ENCODE measurements around the gene TBCCD1. TPM values are rescaled to one million over a fixed set of nuclear protein-coding genes. Genes with fewer than 3 reads are reported as not detected.

The TBCCD1 gene
- total and polyA plus RNA-seq, 12 donors: 3.3 to 21.0 (median 9.4) TPM

- intact Hi-C loops (cut with DNase I): no loop called here
- TF ChIP-seq CTCF (IDR thresholded peaks at IDR 0.05): no peak
- no peak for TF ChIP-seq POLR2A (IDR thresholded peaks at IDR 0.05)
- Histone ChIP-seq H3K9me3 (replicated peaks in 1 of 3) (no peaks in the 10 kb centered on the region), H3K27me3 (no peaks in the 10 kb centered on the region), H3K4me1 (replicated peaks in 1 of 2) (no peaks in the 10 kb centered on the region), H3K36me3 (replicated peaks in 1 of 2) (no peaks in the 10 kb centered on the region), H3K4me3 (no peak overlapping the region), H3K27ac (no peak overlapping the region)
- WGBS, 4 donors: 90 to 93% (median 91%) methylated on average over 3 of the region's 3 CpGs
- no peak for DNase-seq
These were observed 26.7 kb upstream of the TBCCD1 start for GRCh38 chr3:186593862-186594261.

- H3K27me3 ChIP-seq: no peaks in the 10 kb centered on the region
- WGBS, 4 donors: 67 to 91% (median 86%) methylated on average over 4 of the region's 4 CpGs
- H3K9me3 ChIP-seq (replicated peaks in 1 of 3): no peaks in the 10 kb centered on the region
- no peaks in the 10 kb centered on the region for H3K4me1 ChIP-seq (replicated peaks in 1 of 2)
- H3K27ac ChIP-seq: no peak overlapping the region
- TF ChIP-seq CTCF (IDR thresholded peaks at IDR 0.05) (no peak), POLR2A (IDR thresholded peaks at IDR 0.05) (no peak)
- no peak for DNase-seq
- H3K36me3 ChIP-seq (replicated peaks in 1 of 2): no peaks in the 10 kb centered on the region
- intact Hi-C loops (cut with DNase I): no loop called here
- no peak overlapping the region for H3K4me3 ChIP-seq
These were observed 25.5 kb upstream of the TBCCD1 start for GRCh38 chr3:186592682-186593081.

DNA sequence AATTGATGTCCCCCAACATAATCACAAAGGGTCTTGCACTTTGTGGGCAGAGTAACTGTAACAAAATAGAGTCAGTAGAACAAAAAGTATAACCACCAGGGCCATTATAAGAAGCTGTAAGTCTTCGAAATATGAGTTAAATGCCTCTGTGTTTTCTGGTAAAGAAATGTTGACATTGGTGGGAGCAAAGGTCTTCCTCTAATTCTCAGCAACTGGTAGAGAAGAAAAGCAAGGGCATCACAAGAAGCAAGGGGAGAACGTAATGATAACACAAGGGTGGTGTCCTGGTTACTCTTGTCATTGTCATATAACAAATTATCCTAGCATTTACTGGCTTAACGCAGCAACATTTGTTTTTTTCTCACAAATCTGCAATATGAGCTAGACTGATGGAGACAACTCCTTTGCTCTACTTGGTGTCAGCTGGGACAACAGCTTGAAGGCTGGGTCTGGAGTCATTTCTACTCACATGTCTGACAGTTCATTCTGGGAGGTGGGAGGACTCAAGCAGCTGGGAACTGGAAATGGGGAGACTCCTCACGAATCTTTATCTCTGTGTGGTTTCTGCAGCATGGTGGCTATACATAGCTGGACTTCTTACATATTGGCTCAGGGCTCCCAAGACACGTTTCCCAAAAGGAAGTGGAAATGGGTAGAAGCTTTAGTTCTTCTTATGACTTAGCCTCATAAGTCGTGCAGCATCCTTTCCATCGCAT lies 23.6 kb upstream of the TBCCD1 start:
- H3K36me3 ChIP-seq (replicated peaks in 1 of 2): peaks cover 0 to 7% of the 10 kb centered on the region in 2 donors
- no peak for DNase-seq
- WGBS, 4 donors: 62 to 70% (median 63%) methylated on average over 7 of the region's 7 CpGs

More for the DNA sequence above, 23.6 kb upstream of the TBCCD1 start:
- no peak for TF ChIP-seq CTCF (IDR thresholded peaks at IDR 0.05)
- TF ChIP-seq POLR2A (IDR thresholded peaks at IDR 0.05): no peak
- intact Hi-C loops (cut with DNase I): no loop called here
- Histone ChIP-seq H3K27ac (no peak overlapping the region), H3K4me3 (no peak overlapping the region), H3K9me3 (replicated peaks in 1 of 3) (no peaks in the 10 kb centered on the region), H3K4me1 (replicated peaks in 1 of 2) (no peaks in the 10 kb centered on the region), H3K27me3 (no peaks in the 10 kb centered on the region)
